GM12873 (cell line): ENCODE data around the gene FAM114A2.

Experiments
- TF ChIP-seq, protein P1 (sequence below): IDR thresholded peaks from 2 replicates; pipeline ENCODE4 v1.5.1; 2012; ENCODE audit warnings: low read depth, mild to moderate bottlenecking, moderate library complexity, low read length, control low read depth; ENCODE audit not compliant: insufficient read depth; ENCODE audit errors: missing control alignments

FAM114A2 gene

GRCh38 chr5:154038707-154039457 is at the start of gene FAM114A2, which contains the start of gene MFAP3:
TSS of gene FAM114A2 (minus strand) at chr5:154038910. CDS start at chr5:154034953, 3,957 bp downstream.
TSS of gene MFAP3 (plus strand) at chr5:154038967. CDS start at chr5:154049723, 10,756 bp downstream.
- TF ChIP-seq, protein P1, sequence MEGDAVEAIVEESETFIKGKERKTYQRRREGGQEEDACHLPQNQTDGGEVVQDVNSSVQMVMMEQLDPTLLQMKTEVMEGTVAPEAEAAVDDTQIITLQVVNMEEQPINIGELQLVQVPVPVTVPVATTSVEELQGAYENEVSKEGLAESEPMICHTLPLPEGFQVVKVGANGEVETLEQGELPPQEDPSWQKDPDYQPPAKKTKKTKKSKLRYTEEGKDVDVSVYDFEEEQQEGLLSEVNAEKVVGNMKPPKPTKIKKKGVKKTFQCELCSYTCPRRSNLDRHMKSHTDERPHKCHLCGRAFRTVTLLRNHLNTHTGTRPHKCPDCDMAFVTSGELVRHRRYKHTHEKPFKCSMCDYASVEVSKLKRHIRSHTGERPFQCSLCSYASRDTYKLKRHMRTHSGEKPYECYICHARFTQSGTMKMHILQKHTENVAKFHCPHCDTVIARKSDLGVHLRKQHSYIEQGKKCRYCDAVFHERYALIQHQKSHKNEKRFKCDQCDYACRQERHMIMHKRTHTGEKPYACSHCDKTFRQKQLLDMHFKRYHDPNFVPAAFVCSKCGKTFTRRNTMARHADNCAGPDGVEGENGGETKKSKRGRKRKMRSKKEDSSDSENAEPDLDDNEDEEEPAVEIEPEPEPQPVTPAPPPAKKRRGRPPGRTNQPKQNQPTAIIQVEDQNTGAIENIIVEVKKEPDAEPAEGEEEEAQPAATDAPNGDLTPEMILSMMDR: no peak

GRCh38 chr5:154087260-154087659 is 48.5 kb upstream of the FAM114A2 start:
- TF ChIP-seq, protein P1: no peak

DNA sequence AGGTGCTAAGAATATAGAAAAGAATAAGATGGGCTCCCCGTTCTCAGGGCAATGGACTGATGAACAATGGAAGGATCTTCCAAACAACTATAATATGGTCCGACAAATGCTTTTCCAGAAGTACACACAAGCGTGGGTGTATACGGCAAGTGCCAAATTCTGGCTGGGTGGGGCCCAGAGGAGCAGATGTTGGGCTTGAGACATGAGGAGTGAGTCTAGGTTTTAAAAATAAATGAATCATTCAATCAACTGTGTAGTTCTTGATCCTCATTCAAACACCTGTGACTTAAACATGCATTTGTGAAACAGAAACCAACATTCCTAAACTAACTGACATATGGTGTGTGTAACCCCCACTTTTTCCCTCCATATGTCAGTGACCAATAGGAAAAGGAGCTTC is 47.9 kb upstream of the FAM114A2 start:
- TF ChIP-seq, protein P1: no peak

GRCh38 chr5:154086146-154086545 is 47.4 kb upstream of the FAM114A2 start:
- TF ChIP-seq, protein P1: no peak

- TF ChIP-seq, protein P1: no peak
Observed at GRCh38 chr5:154084062-154084639, 45.4 kb upstream of the FAM114A2 start.

DNA sequence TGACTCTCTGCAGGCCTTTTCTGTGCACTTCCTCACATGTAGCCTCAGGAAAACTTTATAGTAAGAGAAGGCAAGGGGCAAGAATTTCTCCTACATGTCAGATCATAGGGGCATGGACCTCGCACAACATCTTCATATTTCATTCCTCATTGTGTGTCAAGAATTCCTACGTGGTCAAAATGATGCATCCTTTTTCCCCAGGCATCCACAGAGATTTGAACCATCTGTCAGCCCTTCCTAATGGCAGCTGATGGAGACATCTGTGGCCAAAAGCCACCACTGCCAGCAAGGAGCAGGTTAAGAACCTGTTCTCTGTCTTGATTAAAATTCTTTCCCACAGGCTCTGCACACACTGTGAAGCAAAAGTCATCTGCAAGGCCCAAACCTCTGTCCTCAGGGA is 42.5 kb upstream of the FAM114A2 start:
- TF ChIP-seq, protein P1: no peak

GRCh38 chr5:154078272-154078671 is 39.6 kb upstream of the FAM114A2 start:
- TF ChIP-seq, protein P1: no peak
